Lung (tissue), 12 donors: ENCODE measurements around the gene FA2H. TPM values are rescaled to one million over a fixed set of nuclear protein-coding genes. Genes with fewer than 3 reads are reported as not detected.

ENCODE experiments used
- ATAC-seq: fragments of 200-7000 bp; cut with Tn5 transposase; one replicate; pipeline ENCODE4 v1.9.1; 2020; ENCODE audit warnings: moderate number of reproducible peaks; ENCODE audit not compliant: insufficient read depth, low FRiP score
- DNase-seq, 3 donors: peaks; one replicate each; pipeline ENCODE4 v3.0.0-alpha.2; 2013 to 2017
- H3K27ac ChIP-seq, 2 donors: one replicate each; pipeline ENCODE4 v1.5.1; 2013; ENCODE audit warnings: mild to moderate bottlenecking in 2 of 2, moderate library complexity in 2 of 2, control low read depth in 1 of 2, inconsistent platforms in 1 of 2, low read depth in 1 of 2, low read length in 1 of 2
- H3K27me3 ChIP-seq, 3 donors: one replicate each; pipeline ENCODE4 v1.5.1; 2013; ENCODE audit warnings: low read length in 2 of 3; ENCODE audit not compliant: control insufficient read depth in 3 of 3, insufficient read depth in 3 of 3
- H3K36me3 ChIP-seq, 4 donors: one replicate each; pipeline ENCODE4 v1.5.1; 2013; ENCODE audit warnings: low read length in 4 of 4, mild to moderate bottlenecking in 1 of 4, moderate library complexity in 1 of 4; ENCODE audit not compliant: control insufficient read depth in 4 of 4, insufficient read depth in 4 of 4
- H3K4me1 ChIP-seq, 5 donors: one replicate each; pipeline ENCODE4 v1.5.1; 2013; ENCODE audit warnings: low read length in 5 of 5, mild to moderate bottlenecking in 2 of 5, moderate library complexity in 1 of 5; ENCODE audit not compliant: control insufficient read depth in 5 of 5, insufficient read depth in 5 of 5
- H3K4me3 ChIP-seq: one replicate; pipeline ENCODE4 v1.5.1; 2013; ENCODE audit warnings: mild to moderate bottlenecking, control low read depth, moderate library complexity
- H3K9ac ChIP-seq, 2 donors: one replicate each; pipeline ENCODE4 v1.5.1; 2013; ENCODE audit warnings: low read length in 2 of 2, control low read depth in 1 of 2; ENCODE audit not compliant: insufficient read depth in 1 of 2
- H3K9me3 ChIP-seq, 4 donors: one replicate each; pipeline ENCODE4 v1.5.1; 2013; ENCODE audit warnings: low read length in 3 of 4, mild to moderate bottlenecking in 1 of 4, moderate library complexity in 1 of 4; ENCODE audit not compliant: control insufficient read depth in 4 of 4, insufficient read depth in 3 of 4
- WGBS, 2 donors: extraction: QIAGEN DNeasy Blood & Tissue Kit; methylation state at CpG; one replicate each; pipeline ENCODE4 v1.1.7; 2013; 5-methylcytosine and 5-hydroxymethylcytosine counted together
- polyA plus RNA-seq, 2 donors: library from polyadenylated mRNA; stranded (reverse); fragments of 200-250 nt; gene quantifications; one replicate each; pipeline ENCODE4 v1.2.1, GENCODE V29; 2013
- total RNA-seq, 2 donors: library from RNA; depleted of rRNA in 1 of 2; stranded (reverse); fragments of >200 nt in 1 of 2; gene quantifications; one replicate each; pipeline ENCODE4 v1.2.1, GENCODE V29; 2014 to 2021
- TF ChIP-seq, protein P1 (sequence below): IDR thresholded peaks from 2 replicates; pipeline ENCODE4 v1.5.1; 2012; ENCODE audit warnings: mild to moderate bottlenecking; ENCODE audit errors: control extremely low read depth, extremely low read depth
- donor health status: control.
- donor health status: control.
- donor health status: Bipolar disorder and iron deficiency.
- donor health status: healthy.
- donor health status: DM: yes; HTN: yes; CAD: no.

The FA2H gene
- total and polyA plus RNA-seq, 4 donors, result 2.1 to 7.1 (median 4.7) TPM

DNA sequence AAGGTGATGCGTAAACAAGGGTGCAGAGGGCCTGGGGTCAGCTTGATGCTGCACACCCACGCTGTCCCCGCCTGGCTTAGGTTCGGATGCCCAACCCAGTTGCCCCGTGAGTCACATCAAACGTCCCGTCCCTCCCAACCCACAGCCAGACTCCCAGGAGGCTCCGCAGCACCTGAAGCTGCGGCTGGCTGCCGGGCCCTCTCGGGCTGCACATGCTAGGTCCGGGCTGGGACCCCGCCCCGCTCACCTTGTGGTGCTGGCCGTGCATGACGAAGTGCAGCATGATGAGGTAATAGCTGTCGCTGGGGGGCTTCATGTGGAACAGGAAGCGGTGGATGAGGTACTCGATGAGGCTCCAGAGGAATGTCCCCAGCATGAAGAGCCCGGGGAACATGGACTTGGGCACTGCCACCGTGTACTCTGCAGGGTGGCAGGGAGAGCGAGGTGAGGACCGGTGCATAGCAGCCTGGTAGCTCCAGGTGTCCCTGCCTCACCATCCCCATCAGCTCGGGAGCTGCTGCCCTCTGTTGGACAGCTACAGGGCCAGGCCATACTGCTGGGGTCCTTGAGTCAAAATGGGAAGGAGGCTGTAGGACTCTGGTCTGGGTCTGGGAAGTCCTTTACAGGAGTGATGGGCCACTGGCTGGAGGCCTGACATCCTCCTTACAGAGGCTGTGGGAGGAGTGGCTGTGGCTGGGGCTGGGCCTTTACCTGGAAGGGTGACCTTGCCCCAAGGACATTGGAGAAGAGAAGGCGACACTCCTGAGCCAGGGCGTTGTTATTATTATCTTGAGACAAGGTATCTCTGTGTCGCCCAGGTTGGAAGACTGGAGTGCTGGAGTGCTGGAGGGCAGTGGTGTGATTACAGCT is 55.6 kb downstream of the FA2H start:
- TF ChIP-seq, protein P1, sequence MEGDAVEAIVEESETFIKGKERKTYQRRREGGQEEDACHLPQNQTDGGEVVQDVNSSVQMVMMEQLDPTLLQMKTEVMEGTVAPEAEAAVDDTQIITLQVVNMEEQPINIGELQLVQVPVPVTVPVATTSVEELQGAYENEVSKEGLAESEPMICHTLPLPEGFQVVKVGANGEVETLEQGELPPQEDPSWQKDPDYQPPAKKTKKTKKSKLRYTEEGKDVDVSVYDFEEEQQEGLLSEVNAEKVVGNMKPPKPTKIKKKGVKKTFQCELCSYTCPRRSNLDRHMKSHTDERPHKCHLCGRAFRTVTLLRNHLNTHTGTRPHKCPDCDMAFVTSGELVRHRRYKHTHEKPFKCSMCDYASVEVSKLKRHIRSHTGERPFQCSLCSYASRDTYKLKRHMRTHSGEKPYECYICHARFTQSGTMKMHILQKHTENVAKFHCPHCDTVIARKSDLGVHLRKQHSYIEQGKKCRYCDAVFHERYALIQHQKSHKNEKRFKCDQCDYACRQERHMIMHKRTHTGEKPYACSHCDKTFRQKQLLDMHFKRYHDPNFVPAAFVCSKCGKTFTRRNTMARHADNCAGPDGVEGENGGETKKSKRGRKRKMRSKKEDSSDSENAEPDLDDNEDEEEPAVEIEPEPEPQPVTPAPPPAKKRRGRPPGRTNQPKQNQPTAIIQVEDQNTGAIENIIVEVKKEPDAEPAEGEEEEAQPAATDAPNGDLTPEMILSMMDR, result no peak
- WGBS, 2 donors, result 90 to 95% methylated on average over 27 of the region's 27 CpGs
- ATAC-seq (no peak), DNase-seq (no peak)
- Histone ChIP-seq H3K9me3 (no peaks in the 10 kb centered on the region), H3K27me3 (no peaks in the 10 kb centered on the region), H3K36me3 (no peaks in the 10 kb centered on the region), H3K9ac (no peak overlapping the region), H3K27ac (no peak overlapping the region), H3K4me3 (no peak overlapping the region), H3K4me1 (no peaks in the 10 kb centered on the region)

DNA sequence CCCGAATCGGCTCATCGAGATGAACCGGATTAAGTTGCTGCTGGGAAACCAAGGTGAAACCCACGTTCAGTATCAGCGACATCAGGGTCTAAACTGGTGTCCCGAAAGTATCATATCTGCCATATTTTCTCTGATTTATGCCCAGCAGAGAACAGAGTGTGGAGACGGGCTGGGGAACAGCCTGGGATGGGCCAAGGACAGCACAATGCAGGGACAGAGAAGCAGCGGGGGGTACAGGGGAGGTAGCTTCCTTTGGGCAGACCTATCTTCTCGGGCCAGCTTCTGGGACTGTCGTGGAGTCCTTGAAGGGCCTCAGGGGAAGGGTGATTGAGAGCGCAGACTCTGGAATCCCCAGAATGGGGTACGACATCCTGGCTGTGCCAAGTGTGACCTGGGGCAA is 56.5 kb downstream of the FA2H start:
- TF ChIP-seq, protein P1, result no peak
- 92 to 94% methylated on average over 13 of the region's 13 CpGs for WGBS, 2 donors
- no peak overlapping the region for H3K9ac ChIP-seq
- H3K4me1 ChIP-seq, result no peaks in the 10 kb centered on the region
- H3K27me3 ChIP-seq, result no peaks in the 10 kb centered on the region
- H3K4me3 ChIP-seq, result no peak overlapping the region
- ATAC-seq, result no peak
- H3K9me3 ChIP-seq, result no peaks in the 10 kb centered on the region
- H3K36me3 ChIP-seq, result no peaks in the 10 kb centered on the region
- DNase-seq, result no peak
- no peak overlapping the region for H3K27ac ChIP-seq

DNA sequence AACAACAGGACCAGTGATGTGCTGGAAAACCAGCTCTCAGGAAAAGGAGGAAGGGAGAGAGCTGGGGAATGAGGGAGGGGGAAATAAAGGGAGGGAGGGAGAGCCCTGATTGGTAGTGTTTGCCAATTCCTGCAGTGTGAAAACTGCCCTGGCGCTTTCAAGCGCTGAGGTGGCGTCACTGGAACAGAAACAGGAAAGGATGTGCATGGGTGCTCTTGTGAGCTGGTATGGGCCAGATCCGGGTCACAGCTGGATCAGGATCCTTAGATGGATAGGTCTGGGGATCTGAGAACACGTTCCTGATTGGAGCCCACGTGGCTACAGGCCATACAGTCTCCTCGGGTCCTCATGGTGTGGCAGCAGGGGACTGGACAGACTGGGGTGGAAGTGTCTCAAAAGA is 57.3 kb downstream of the FA2H start:
- ATAC-seq (no peak), DNase-seq (no peak)
- Histone ChIP-seq H3K27me3 (no peaks in the 10 kb centered on the region), H3K9me3 (no peaks in the 10 kb centered on the region), H3K27ac (no peak overlapping the region), H3K36me3 (no peaks in the 10 kb centered on the region), H3K4me1 (no peaks in the 10 kb centered on the region), H3K9ac (no peak overlapping the region), H3K4me3 (no peak overlapping the region)
- 84 to 86% methylated on average over 7 of the region's 7 CpGs for WGBS, 2 donors
- TF ChIP-seq, protein P1, result no peak

DNA sequence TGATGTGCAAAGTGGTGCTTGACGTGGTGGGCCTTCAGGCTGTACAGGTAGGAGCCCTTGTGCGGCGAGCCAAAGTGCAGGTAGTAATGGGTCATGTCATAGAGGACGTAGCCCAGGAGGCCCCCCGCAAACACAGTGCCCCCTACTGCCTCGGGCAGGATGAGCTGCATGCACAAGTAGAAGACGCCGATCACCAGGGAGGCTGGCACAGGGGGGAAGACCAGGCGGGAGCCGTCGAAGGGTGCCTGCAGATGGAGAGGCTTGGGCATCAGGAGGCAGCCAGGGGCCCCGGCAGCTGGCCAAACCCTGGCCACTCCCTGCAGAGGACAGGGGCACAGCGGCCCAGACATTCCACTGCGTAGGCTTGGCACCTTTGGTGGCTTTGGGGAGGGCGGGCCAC is 58.3 kb downstream of the FA2H start:
- Histone ChIP-seq H3K4me3 (no peak overlapping the region), H3K9me3 (no peaks in the 10 kb centered on the region), H3K36me3 (no peaks in the 10 kb centered on the region), H3K27me3 (no peaks in the 10 kb centered on the region), H3K4me1 (no peaks in the 10 kb centered on the region), H3K9ac (no peak overlapping the region), H3K27ac (no peak overlapping the region)
- TF ChIP-seq, protein P1, result no peak
- WGBS, 2 donors, result 86 to 87% methylated on average over 14 to 15 of the region's 15 CpGs
- ATAC-seq, result no peak
- DNase-seq, result no peak
